HCT116 (cell line): Measurements from ENCODE around the gene THSD4.

Source experiments
- CTCF ChIP-seq, 3 experiments: fragments of 200-600 bp in 1 of 3; sonication (generic) in 1 of 3; IDR thresholded peaks in 2 of 3; conservative IDR thresholded peaks in 1 of 3; 2 replicates each; pipeline ENCODE4 v1.5.1; 2012 to 2017; ENCODE audit warnings: low read depth in 2 of 3, low read length in 2 of 3, antibody characterized with exemption in 1 of 3, borderline replicate concordance in 1 of 3, control low read depth in 1 of 3, mild to moderate bottlenecking in 1 of 3, mixed read lengths in 1 of 3, mixed run types in 1 of 3, moderate library complexity in 1 of 3; ENCODE audit not compliant: insufficient read depth in 1 of 3
- EZH2phosphoT487 ChIP-seq: fragments of 200-600 bp; IDR thresholded peaks from 2 replicates; pipeline ENCODE4 v1.6.1; 2018; ENCODE audit warnings: antibody characterized with exemption, borderline replicate concordance
- FOSL1 ChIP-seq: IDR thresholded peaks from 2 replicates; pipeline ENCODE4 v1.6.1; 2012; ENCODE audit warnings: low read depth
- POLR2A ChIP-seq: IDR thresholded peaks from 2 replicates; pipeline ENCODE4 v1.7.0; 2011; ENCODE audit warnings: borderline replicate concordance; ENCODE audit not compliant: insufficient read depth, insufficient read length; ENCODE audit errors: extremely low read depth
- POLR2AphosphoS5 ChIP-seq: IDR thresholded peaks from 2 replicates; pipeline ENCODE4 v1.6.1; 2011; ENCODE audit warnings: mild to moderate bottlenecking, low read depth, low read length, moderate library complexity
- RAD21 ChIP-seq: IDR thresholded peaks from 2 replicates; pipeline ENCODE4 v1.6.1; 2012; ENCODE audit warnings: low read depth, mild to moderate bottlenecking
- SRF ChIP-seq: IDR thresholded peaks from 2 replicates; pipeline ENCODE4 v1.6.1; 2012; ENCODE audit warnings: low read depth

GRCh38 chr15:71312731-71313460, 197.6 kb downstream of the THSD4 start:
- no peak for TF ChIP-seq CTCF (IDR thresholded peaks at IDR 0.05 in 2 of 3, conservative IDR thresholded peaks at IDR 0.05 in 1 of 3; ENCODE audit: borderline replicate concordance in 1 of 3, insufficient read depth in 1 of 3, low read depth in 2 of 3, low read length in 2 of 3)
- no peak for TF ChIP-seq FOSL1
- TF ChIP-seq RAD21, result no peak
- TF ChIP-seq POLR2AphosphoS5, result no peak
- no peak for TF ChIP-seq POLR2A
- no peak for TF ChIP-seq SRF
- no peak for TF ChIP-seq EZH2phosphoT487
